H1 (cell line): ENCODE results near the gene LTC4S. TPM values are rescaled to one million over a fixed set of nuclear protein-coding genes. Genes with fewer than 3 reads are reported as not detected.

Experiments
- BACH1 ChIP-seq: IDR thresholded peaks from 2 replicates; pipeline ENCODE4 v1.6.1; 2012; ENCODE audit warnings: low read length, improper control_type of control experiment
- CHD7 ChIP-seq: fragments of 300-600 bp; sonication (generic); IDR thresholded peaks from 2 replicates; pipeline ENCODE4 v1.7.1; 2012; ENCODE audit warnings: low read length, moderate library complexity, mild to moderate bottlenecking, inconsistent platforms; ENCODE audit not compliant: insufficient replicate concordance
- E2F6 ChIP-seq: IDR thresholded peaks from 2 replicates; pipeline ENCODE4 v1.6.1; 2012; ENCODE audit warnings: inconsistent platforms
- GABPA ChIP-seq: IDR thresholded peaks from 2 replicates; pipeline ENCODE4 v1.6.1; 2011; ENCODE audit warnings: mild to moderate bottlenecking, low read length, moderate library complexity, borderline replicate concordance; ENCODE audit not compliant: insufficient read depth
- JUND ChIP-seq: IDR thresholded peaks from 2 replicates; pipeline ENCODE4 v1.6.1; 2011; ENCODE audit warnings: mild to moderate bottlenecking, improper control_type of control experiment, low read length
- PHF8 ChIP-seq: fragments of 200-600 bp; sonication (generic); conservative IDR thresholded peaks from 2 replicates; pipeline ENCODE4 v1.7.1; 2012; ENCODE audit warnings: low read depth, mild to moderate bottlenecking, inconsistent platforms, low read length, moderate library complexity
- POLR2A ChIP-seq, 2 experiments: IDR thresholded peaks; 1 replicate in 1 of 2; 2 replicates in 1 of 2; pipeline ENCODE4 v1.6.1; 2011; ENCODE audit warnings: low read depth in 2 of 2, low read length in 2 of 2, mild to moderate bottlenecking in 2 of 2; ENCODE audit errors: control extremely low read depth in 1 of 2
- SIX5 ChIP-seq: IDR thresholded peaks from 2 replicates; pipeline ENCODE4 v1.6.1; 2011; ENCODE audit warnings: mild to moderate bottlenecking, low read depth, low read length
- SP2 ChIP-seq: IDR thresholded peaks from 2 replicates; pipeline ENCODE4 v1.6.1; 2012; ENCODE audit warnings: mild to moderate bottlenecking, low read length, inconsistent platforms
- SP4 ChIP-seq: IDR thresholded peaks from 2 replicates; pipeline ENCODE4 v1.6.1; 2012; ENCODE audit warnings: low read length, inconsistent platforms
- TAF7 ChIP-seq: optimal IDR thresholded peaks from 2 replicates; pipeline ENCODE3; 2011; ENCODE audit warnings: low read depth, mild to moderate bottlenecking, inconsistent platforms, low read length, moderate library complexity, borderline replicate concordance
- polyA plus RNA-seq, 7 experiments: library from polyadenylated mRNA; depleted of rRNA in 3 of 7; stranded (reverse) in 5 of 7; unstranded in 2 of 7; fragments of >200 nt in 5 of 7; fragments of 200-250 nt in 2 of 7; gene quantifications; 1 replicate in 5 of 7; 2 replicates in 1 of 7; 4 replicates in 1 of 7; pipeline versions ENCODE4 v1.2.1 to v1.2.3, GENCODE V29; 2011 to 2013; ENCODE audit warnings: missing spikeins in 2 of 7, mixed read lengths in 2 of 7
- total RNA-seq: library from RNA; stranded (reverse); fragmentation: NEBNext Ultra II Directional; extraction: Animal tissue kit (Norgen Biotek cat#: 25700); gene quantifications from 2 replicates; pipeline ENCODE4 v1.2.1, GENCODE V29; 2021

Gene LTC4S
- total and polyA plus RNA-seq, 2 of the 8 experiments (the other 6 are each of a cell fraction or from before 2014, with no cell fraction given) = 2.2 to 3.7 TPM

DNA sequence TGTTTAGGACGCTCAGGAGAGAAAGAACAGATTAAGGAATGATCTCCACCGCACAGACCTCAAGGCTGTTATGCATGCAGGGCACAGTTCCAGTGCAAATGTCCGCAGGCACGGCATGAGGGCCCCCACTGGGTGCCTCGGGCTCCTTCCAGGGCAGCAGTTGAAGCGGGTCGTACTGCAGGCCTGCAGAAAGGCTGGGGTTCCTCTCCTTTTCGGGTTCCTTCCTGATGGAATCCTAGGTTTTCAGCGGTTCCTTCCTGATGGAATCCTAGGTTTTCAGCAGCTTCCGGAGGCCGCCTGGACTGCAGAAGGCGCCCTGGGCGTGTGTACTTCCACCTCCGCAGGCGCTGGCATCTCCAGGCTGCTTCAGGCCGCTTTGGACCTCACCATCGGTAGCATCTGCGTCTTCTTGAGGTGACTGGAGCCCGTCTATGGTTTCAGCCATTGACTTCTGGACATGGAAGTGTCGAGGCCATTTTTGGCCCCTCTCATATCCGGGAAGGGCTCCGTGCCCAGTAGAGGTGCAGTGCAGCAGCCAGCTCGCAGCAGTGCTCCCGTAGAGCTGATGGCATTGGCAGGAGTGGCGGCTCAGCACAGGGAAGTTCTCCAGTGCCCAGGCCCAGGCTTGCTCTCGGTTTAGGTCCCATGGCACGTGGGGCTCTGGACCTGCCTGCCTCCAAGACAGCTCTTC, 18.5 kb downstream of the LTC4S start (continued):
- TF ChIP-seq CHD7 = no peak
- no peak for TF ChIP-seq E2F6
- TF ChIP-seq SP4 = no peak
- no peak for TF ChIP-seq SIX5
- TF ChIP-seq SP2 = no peak
- TF ChIP-seq GABPA = no peak
- no peak for TF ChIP-seq BACH1
- no peak for TF ChIP-seq TAF7
- TF ChIP-seq PHF8 = no peak
- TF ChIP-seq POLR2A (IDR thresholded peaks at IDR 0.05; ENCODE audit: control extremely low read depth in 1 of 2, low read depth in 2 of 2, low read length in 2 of 2) = no peak
- no peak for TF ChIP-seq JUND
